GM13977 (cell line): ENCODE measurements around the gene ATP1A3.

Experiments
- DNase-seq: peaks from one replicate; pipeline ENCODE4 v3.0.0; 2012; ENCODE audit warnings: low spot score
- CTCF ChIP-seq: IDR thresholded peaks from 2 replicates; pipeline ENCODE4 v1.5.1; 2012; ENCODE audit warnings: mild to moderate bottlenecking, control low read depth; ENCODE audit not compliant: insufficient read depth; ENCODE audit errors: extremely low read depth, missing control alignments
- in situ Hi-C: fragments of 300-500 bp; cut with MboI; formaldehyde crosslinking; loops from one replicate; pipeline ENCODE4 v1.12.0; 2022; ENCODE audit warnings: low sequenced_read_pairs, low pct_unique_long_range_greater_than_20kb, mixed read lengths, inconsistent platforms; ENCODE audit not compliant: unreplicated experiment

The ATP1A3 gene

DNA sequence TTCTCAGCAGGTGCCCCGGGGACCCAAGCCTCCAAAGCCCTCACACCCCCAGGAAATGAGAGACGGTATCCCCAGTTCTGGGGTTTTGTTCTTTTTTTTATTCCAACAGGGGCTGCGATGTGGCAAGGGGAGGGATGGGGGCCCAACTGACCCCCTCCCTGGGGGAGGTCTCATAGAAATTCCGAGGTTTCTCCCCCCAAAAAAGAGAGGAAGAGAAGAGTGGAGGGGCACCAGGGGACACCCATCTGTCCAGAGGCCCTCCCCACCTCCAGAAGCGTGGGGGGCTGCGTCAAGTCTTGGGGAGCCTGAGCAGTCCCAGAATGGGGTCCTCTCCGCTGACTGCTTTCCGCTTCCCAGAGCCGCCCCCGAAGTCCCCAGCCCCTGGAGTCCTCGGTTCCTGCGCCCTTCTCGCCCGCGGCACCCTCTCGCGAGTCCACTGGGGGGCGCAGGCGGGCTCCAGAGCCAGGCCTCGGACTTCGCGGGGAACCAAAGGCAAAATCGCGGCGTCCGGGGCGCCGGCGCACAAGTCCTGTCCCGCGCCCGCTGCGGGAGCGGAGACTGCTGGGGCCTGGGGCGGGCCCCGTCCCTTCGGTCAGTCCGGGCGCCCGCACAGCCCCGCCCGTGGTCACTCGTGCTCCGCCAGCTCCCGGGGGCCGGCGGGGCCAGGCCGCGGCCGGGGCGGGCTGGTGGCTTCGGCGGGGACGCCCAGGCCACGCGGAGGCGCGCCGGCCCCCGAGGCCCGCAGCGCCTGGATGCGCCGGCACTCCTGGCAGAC is 4.4 kb upstream of the ATP1A3 start:
- DNase-seq, result peak; percentile 75
- in situ Hi-C loops, result no loop called here
- peak; percentile 70 for TF ChIP-seq CTCF

- TF ChIP-seq CTCF, result no peak
- DNase-seq, result no peak
- in situ Hi-C loops, result no loop called here
These were observed 3.8 kb upstream of the ATP1A3 start for GRCh38 chr19:41997851-41998229.

GRCh38 chr19:41997121-41997850 is 3.3 kb upstream of the ATP1A3 start:
- TF ChIP-seq CTCF, result no peak
- peak; percentile 83 for DNase-seq
- in situ Hi-C loops, result no loop called here

DNA sequence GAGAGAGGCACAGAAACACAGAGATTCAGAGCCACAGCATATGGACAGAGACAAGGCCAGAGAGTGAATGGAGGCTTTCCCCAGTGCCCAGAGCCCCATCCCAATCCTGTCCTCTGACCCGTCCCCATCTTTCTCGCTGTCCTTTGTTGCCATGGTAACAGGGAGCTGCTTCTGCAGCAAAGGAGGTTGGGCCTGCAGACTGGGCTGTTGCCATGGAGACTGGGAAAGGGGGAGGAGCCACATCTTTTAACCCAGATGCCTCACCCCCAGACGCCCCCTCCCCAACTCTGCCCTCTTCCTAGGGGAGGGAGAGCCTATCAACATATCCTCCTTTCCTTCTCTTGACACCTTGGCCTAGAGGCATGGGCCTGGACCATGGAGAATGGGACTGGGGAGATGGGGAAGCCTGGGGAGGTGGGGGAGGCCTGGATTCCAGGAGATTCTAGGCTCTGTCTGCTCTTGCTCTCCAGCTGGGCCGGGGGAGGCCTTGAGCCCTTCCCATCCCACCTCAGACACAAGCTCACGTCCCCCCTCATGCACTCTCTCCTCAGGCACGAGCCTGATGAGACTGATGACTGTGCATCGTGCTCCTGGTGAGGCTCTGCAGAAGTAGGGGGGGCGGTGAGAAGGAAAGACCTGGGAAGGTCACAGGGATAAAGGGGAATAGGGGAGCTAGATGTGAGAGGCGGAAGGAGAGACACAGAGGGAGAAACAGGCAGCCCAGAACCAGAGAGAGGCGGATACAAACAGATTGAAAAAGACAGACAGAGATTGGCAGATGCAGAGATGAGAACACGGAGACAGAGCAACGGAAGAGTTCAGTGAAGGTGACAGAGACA is 2.1 kb upstream of the ATP1A3 start:
- in situ Hi-C loops, result no loop called here
- no peak for TF ChIP-seq CTCF
- peak; percentile 62 for DNase-seq

- in situ Hi-C loops, result no loop called here
- DNase-seq, result no peak
- no peak for TF ChIP-seq CTCF
These were observed 1.2 kb upstream of the ATP1A3 start for GRCh38 chr19:41994994-41995958.
